Gastrocnemius medialis (tissue), 4 donors: ENCODE results near the gene DNAH2.

ENCODE experiments used
- CTCF ChIP-seq, 5 experiments: fragments of 450-650 bp in 3 of 5; fragments of 200-600 bp in 2 of 5; sonication (generic) in 2 of 5; IDR thresholded peaks in 4 of 5; conservative IDR thresholded peaks in 1 of 5; 1 replicate in 4 of 5; 2 replicates in 1 of 5; pipeline ENCODE4 v1.5.1; 2016 to 2019; ENCODE audit warnings: antibody characterized with exemption in 5 of 5, mild to moderate bottlenecking in 3 of 5, moderate library complexity in 3 of 5
- POLR2A ChIP-seq, 2 donors: fragments of 450-650 bp; IDR thresholded peaks; one replicate each; pipeline ENCODE4 v1.6.1; 2017; ENCODE audit warnings: antibody characterized with exemption in 2 of 2, mild to moderate bottlenecking in 2 of 2, moderate library complexity in 2 of 2

- TF ChIP-seq CTCF (IDR thresholded peaks at IDR 0.05 in 4 of 5, conservative IDR thresholded peaks at IDR 0.05 in 1 of 5) (no peak), POLR2A (IDR thresholded peaks at IDR 0.05) (no peak)
Measured at GRCh38 chr17:7737601-7738000, 20.1 kb downstream of the DNAH2 start.
